HG02885 (cell line): Measurements from ENCODE around the gene ZNF300.
"Not testable (repeated sequence)": the region's sequence is repeated elsewhere in the genome, so short reads cannot be mapped to it uniquely, and the experiment has no call there.

ENCODE experiments used
- ATAC-seq: cut with Tn5 transposase; IDR thresholded peaks from one replicate; pipeline ENCODE4 v1.9.1; 2021; ENCODE audit warnings: mild to moderate bottlenecking; ENCODE audit not compliant: unreplicated experiment, poor library complexity

ZNF300 gene

GRCh38 chr5:150904479-150905311, at the start of gene ZNF300:
Gene ZNF300, minus strand, starts transcription at chr5:150904980. Its CDS starts 1,825 bp downstream, at chr5:150903155.
- ATAC-seq, result no peak

GRCh38 chr5:150948539-150948938, 43.8 kb upstream of the ZNF300 start:
- ATAC-seq, result no peak

- no peak for ATAC-seq
These were observed 41.6 kb upstream of the ZNF300 start for GRCh38 chr5:150946351-150946905.

- no peak for ATAC-seq
These were observed 41.2 kb upstream of the ZNF300 start for GRCh38 chr5:150945947-150946346.

GRCh38 chr5:150945486-150945885, 40.7 kb upstream of the ZNF300 start:
- no peak for ATAC-seq

- no peak for ATAC-seq
These were observed 26.7 kb upstream of the ZNF300 start for GRCh38 chr5:150931368-150931965.

- ATAC-seq, result no peak
These were observed 13.8 kb upstream of the ZNF300 start for GRCh38 chr5:150918613-150919012.

- ATAC-seq, result no peak
These were observed 7.6 kb upstream of the ZNF300 start for GRCh38 chr5:150912312-150912814.

- no peak for ATAC-seq
These were observed 518 bp upstream of the ZNF300 start for GRCh38 chr5:150905312-150905683.

GRCh38 chr5:150901446-150901845, 3.3 kb downstream of the ZNF300 start:
- ATAC-seq, result no peak

GRCh38 chr5:150895431-150896428, 9.1 kb downstream of the ZNF300 start:
- ATAC-seq, result no peak

- no peak for ATAC-seq
These were observed 25.4 kb downstream of the ZNF300 start for GRCh38 chr5:150879358-150879757.

GRCh38 chr5:150862070-150862469, 42.7 kb downstream of the ZNF300 start:
- no peak for ATAC-seq

- ATAC-seq, result no peak
These were observed 44.4 kb downstream of the ZNF300 start for GRCh38 chr5:150860246-150860821.

GRCh38 chr5:150856700-150857099, 48.1 kb downstream of the ZNF300 start:
- ATAC-seq, result not testable (repeated sequence)

- no peak for ATAC-seq
These were observed 51.2 kb downstream of the ZNF300 start for GRCh38 chr5:150853561-150853960.

GRCh38 chr5:150851039-150851438, 53.7 kb downstream of the ZNF300 start:
- ATAC-seq, result no peak

- no peak for ATAC-seq
These were observed 56.5 kb downstream of the ZNF300 start for GRCh38 chr5:150848271-150848670.

- no peak for ATAC-seq
These were observed 57.5 kb downstream of the ZNF300 start for GRCh38 chr5:150847334-150847695.
